Activated naive CD4-positive, alpha-beta T cell treated with anti-CD3 and anti-CD28 coated beads, Interleukin-2, amount 50 U/mL, for 72 hours (primary cell): ENCODE measurements around the gene GLIS1. TPM values are rescaled to one million over a fixed set of nuclear protein-coding genes. Genes with fewer than 3 reads are reported as not detected.

Experiments
- ATAC-seq, 2 donors: fragments of 150-1000 bp; cut with Tn5 transposase; 2 replicates each; pipeline ENCODE4 v1.10.0; 2021; ENCODE audit warnings: mild to moderate bottlenecking in 2 of 2, moderate library complexity in 2 of 2
- DNase-seq, 2 donors: peaks; one replicate each; pipeline ENCODE4 v3.0.0; 2021 to 2022; ENCODE audit warnings: low spot score in 2 of 2
- H3K27ac Mint-ChIP-seq, 2 donors: one replicate each; pipeline ENCODE4 v1.8.0; 2022; ENCODE audit warnings: mild to moderate bottlenecking in 2 of 2, mixed read lengths in 2 of 2
- H3K36me3 Mint-ChIP-seq, 2 donors: one replicate each; pipeline ENCODE4 v1.8.0; 2022; ENCODE audit warnings: mixed read lengths in 2 of 2
- H3K9me3 Mint-ChIP-seq, 2 donors: one replicate each; pipeline ENCODE4 v1.8.0; 2022; ENCODE audit warnings: mixed read lengths in 2 of 2
- total RNA-seq, 2 donors: library from RNA; stranded (reverse); gene quantifications; one replicate each; pipeline ENCODE4 v1.2.3, GENCODE V29; 2022

GLIS1 gene
- total RNA-seq, 2 donors from 2014 or later: not detected

- peak overlapping the region in 1 of 2 donors; percentile 22 for H3K27ac Mint-ChIP-seq
- H3K36me3 Mint-ChIP-seq: no peaks in the 10 kb centered on the region
Observed at GRCh38 chr1:53693339-53693738, 45.6 kb downstream of the GLIS1 start.

DNA sequence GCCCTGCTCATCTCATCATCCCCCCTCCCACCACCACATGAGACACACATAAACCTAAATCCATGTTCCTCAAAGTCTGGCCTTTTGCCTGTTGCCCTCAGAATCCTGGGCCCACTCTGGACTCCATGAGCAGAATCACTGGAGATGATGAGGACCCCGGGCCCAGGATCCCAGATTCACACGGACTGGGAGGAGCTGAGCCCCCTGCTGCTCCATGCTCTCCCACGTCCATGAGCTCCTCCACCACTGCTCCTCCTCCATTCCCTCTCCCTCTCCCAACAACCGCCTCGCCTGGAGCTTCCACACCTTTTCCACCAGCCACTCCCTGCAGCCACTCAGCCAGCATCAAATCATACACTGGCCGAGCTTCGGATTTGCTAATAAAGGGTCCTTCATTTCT, 47.6 kb downstream of the GLIS1 start:
- no peaks in the 10 kb centered on the region for H3K9me3 Mint-ChIP-seq
- DNase-seq: no peak
- H3K27ac Mint-ChIP-seq: no peak overlapping the region
- no peaks in the 10 kb centered on the region for H3K36me3 Mint-ChIP-seq
- ATAC-seq: no peak

More at GRCh38 chr1:53693339-53693738, 45.6 kb downstream of the GLIS1 start:
- no peak for ATAC-seq
- no peak for DNase-seq
- no peaks in the 10 kb centered on the region for H3K9me3 Mint-ChIP-seq

DNA sequence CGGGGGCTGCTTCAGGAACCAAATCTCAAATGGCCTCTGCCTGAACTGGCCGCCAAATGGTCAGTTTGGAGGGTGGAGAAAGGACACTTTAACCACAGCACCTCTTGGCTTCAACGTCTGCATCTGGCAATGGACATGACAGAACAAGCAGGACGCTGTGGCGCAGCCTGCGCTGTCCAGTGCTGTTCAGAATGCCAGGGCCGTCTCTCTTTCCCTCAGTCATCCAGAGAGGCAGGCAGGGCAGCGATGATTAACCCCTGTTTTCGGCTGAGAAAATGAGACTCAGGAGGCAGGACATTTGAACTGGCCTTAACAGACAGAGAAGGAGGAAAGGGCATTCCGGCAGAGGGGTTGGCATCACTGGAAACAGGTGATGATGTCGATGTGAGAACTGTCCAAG, 48.6 kb downstream of the GLIS1 start:
- no peak for DNase-seq
- H3K36me3 Mint-ChIP-seq: no peaks in the 10 kb centered on the region
- no peak for ATAC-seq

DNA sequence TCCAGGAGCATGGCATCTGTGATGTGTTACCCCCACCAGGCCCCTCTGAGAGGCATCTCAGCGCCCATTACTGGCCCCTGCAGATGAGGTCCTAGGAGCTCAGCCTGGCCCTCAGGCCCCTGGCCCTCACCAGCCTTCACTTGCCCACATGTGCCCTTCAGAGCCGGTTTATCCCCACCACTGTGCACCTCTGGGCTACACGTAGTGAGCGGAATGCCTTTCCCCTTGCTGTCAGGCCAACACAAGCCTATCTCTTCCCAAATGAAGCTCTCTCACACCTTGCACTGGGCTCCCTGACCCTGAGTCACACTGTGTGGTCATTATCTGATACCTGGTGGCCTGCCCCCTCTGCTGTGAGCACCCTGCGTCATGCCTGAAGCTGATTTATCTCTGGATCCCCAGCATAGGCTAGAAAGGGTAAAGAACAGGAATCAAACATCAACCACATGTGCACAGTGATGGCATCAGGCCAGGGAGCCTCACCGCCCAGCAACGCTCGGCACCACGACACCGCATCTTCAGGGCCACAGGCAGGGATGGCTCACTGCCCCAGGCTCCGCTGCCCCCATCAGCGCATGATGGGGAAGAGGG, 49.1 kb downstream of the GLIS1 start:
- no peak for DNase-seq
- Mint-ChIP-seq H3K27ac (peak overlapping the region in 1 of 2 donors; percentile 32), H3K9me3 (no peaks in the 10 kb centered on the region), H3K36me3 (no peaks in the 10 kb centered on the region)
- no peak for ATAC-seq

More for the DNA sequence above, 48.6 kb downstream of the GLIS1 start:
- H3K27ac Mint-ChIP-seq: no peak overlapping the region
- no peaks in the 10 kb centered on the region for H3K9me3 Mint-ChIP-seq

DNA sequence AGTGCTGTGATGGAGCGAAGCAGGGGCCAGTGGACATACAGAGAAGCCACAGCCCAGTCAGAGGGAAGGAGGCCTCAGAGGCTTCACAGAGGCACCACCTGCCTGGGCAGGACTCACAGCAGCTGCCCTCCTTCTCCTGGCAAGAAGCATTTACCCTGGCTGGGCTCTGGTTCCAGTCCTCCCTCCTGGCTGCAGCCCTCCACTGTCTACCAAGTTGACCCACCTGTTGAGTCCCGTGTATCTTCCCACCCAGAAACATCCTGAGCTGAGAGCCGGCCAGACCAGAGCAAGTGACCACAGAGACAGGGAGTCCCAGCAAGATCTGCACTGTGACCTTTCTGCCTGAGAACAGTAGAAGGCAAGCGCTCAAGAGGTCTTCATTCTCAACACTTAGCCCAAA, 49.7 kb downstream of the GLIS1 start:
- DNase-seq: no peak
- Mint-ChIP-seq H3K9me3 (no peaks in the 10 kb centered on the region), H3K36me3 (no peaks in the 10 kb centered on the region), H3K27ac (no peak overlapping the region)
- no peak for ATAC-seq

DNA sequence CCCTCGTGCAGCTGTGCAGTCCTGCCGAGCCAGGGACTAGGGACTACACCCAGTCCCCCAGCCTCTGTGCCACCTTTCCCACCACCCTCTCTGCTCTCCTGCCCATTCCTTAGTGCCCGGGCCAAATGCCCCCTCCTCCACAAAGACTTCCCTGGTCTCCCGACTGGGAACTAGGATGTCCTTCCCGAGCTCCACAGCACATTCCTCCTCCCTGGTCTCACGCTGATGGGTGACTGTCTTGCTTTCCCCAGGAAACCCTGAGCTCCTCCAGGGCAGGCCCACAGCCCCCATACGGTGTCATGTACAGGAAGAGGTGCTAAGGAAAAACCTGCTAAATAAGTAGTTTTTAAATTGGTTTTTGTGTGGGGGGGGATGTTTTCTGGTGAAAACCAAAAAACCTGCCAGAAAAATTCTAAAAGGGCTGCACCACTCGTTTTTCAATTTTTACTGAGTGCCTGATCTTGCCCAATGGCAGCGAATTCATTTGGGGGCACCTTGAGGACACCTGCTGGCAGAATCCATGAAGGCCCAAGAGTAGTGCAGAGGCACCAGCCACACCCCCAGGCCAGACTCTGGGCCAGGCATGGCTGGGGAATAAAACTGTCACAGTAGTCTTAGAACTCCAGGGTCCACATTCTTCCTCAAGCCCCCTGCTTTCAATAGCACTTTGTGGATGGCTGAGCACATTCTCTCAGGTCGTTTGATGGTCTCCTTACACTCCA, 50.4 kb downstream of the GLIS1 start:
- ATAC-seq: no peak
- H3K27ac Mint-ChIP-seq: no peak overlapping the region
- no peak for DNase-seq
- H3K36me3 Mint-ChIP-seq: no peaks in the 10 kb centered on the region
- no peaks in the 10 kb centered on the region for H3K9me3 Mint-ChIP-seq

GRCh38 chr1:53687901-53688300, 51.1 kb downstream of the GLIS1 start:
- H3K36me3 Mint-ChIP-seq: no peaks in the 10 kb centered on the region
- no peak for ATAC-seq
- H3K9me3 Mint-ChIP-seq: no peaks in the 10 kb centered on the region
- no peak for DNase-seq
- H3K27ac Mint-ChIP-seq: no peak overlapping the region

GRCh38 chr1:53687426-53687825, 51.5 kb downstream of the GLIS1 start:
- no peaks in the 10 kb centered on the region for H3K9me3 Mint-ChIP-seq
- no peaks in the 10 kb centered on the region for H3K36me3 Mint-ChIP-seq
- ATAC-seq: no peak
- no peak for DNase-seq
- no peak overlapping the region for H3K27ac Mint-ChIP-seq

DNA sequence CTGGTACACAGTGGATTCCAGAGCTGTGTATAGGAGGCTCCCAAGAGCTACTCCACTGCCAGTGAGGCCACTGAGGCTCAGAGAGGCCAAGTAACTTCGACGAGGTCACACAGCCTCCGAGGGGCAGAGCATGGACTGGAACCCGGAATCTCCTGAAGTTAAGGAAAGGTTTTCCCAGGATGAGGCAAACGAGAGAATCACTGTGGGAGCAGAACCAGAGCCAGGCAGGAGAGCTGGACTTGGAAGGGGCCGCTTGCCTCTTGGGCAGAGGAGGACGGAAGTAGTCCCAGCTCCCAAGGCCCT, 52.0 kb downstream of the GLIS1 start:
- no peaks in the 10 kb centered on the region for H3K9me3 Mint-ChIP-seq
- no peak for ATAC-seq
- no peak for DNase-seq
- no peak overlapping the region for H3K27ac Mint-ChIP-seq
- no peaks in the 10 kb centered on the region for H3K36me3 Mint-ChIP-seq

GRCh38 chr1:53686091-53686964, 52.6 kb downstream of the GLIS1 start:
- no peak overlapping the region for H3K27ac Mint-ChIP-seq
- ATAC-seq (no peak), DNase-seq (no peak)
- no peaks in the 10 kb centered on the region for H3K36me3 Mint-ChIP-seq
- no peaks in the 10 kb centered on the region for H3K9me3 Mint-ChIP-seq

DNA sequence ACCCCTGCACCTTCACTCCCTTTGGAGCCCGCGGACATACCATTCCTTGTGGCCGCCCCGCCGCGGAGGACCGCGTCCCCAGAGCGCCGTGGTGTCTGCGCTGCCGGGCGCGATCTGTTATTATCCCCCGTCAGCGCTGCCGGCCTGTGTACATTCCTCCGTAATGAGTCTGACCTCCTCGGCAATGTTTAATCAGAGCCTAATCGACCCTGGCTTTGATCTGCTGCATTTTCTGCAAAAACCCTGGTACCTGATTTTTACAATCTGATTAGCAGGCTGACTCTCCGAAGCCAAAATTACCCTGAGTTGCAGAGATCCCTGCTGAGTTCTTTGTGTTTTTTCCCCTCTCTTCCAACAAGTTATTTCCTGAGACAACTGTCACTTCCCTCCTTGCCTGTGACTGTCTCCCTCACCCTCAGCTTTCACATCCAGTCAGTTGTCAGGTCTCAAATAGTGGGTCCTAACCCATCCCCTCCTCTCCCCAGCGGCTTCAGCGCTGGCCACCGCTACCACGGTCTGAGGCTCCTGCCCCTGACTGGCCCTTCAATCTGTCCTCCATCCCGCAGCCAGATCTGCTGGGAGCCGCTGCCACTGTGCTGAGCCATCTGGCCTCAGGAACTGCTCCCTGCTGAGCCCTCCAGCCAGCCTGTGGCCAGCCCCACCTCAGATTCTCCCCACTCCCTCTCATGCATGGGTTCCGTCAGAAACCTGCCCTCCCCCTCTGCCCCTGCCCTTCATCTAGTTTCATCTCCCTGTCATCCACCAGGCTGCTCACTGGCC, 53.5 kb downstream of the GLIS1 start:
- Mint-ChIP-seq H3K27ac (peak overlapping the region in 1 of 2 donors; percentile 39), H3K9me3 (no peaks in the 10 kb centered on the region), H3K36me3 (no peaks in the 10 kb centered on the region)
- ATAC-seq: no peak
- no peak for DNase-seq

- Mint-ChIP-seq H3K9me3 (no peaks in the 10 kb centered on the region), H3K36me3 (no peaks in the 10 kb centered on the region), H3K27ac (no peak overlapping the region)
- ATAC-seq: no peak
- no peak for DNase-seq
Observed at GRCh38 chr1:53684741-53685140, 54.2 kb downstream of the GLIS1 start.

DNA sequence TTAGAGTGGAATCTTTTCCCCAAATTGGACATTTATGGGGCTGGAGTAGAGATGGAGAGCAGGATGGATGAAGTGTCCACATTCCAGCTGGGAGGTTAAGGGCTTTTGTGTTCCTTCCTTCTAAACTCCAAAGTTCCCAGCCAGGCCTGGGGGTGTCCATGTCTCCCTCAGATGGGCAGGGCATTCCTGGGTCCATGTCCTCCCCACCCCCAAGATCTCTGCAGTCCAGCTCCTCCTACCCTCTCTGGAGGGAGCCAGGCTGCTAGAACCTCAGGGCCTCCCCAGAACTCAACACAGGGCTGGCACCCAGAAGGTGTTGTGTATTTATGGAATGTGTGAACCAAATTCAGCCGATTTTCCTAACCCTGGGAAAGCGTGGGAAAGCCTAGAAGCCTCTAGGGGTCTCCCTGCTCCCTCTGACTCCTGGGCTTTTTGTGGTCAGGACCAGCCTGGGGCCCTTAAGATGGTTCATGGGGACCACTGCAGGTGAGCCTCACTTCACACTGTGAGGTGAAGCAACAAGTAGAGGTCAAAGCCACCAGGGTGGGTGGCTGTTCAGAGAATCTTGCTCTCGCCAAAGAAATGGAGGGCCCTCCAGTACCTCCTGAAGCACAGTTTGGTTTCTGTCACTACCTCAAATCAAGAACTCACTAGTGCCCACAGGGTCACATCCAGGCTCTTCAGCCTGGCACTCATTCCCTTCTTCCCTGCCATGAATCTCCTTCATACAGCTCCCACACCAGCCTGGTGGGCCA, 54.8 kb downstream of the GLIS1 start:
- Mint-ChIP-seq H3K36me3 (no peaks in the 10 kb centered on the region), H3K9me3 (no peaks in the 10 kb centered on the region), H3K27ac (no peak overlapping the region)
- ATAC-seq (no peak), DNase-seq (no peak)

- no peaks in the 10 kb centered on the region for H3K36me3 Mint-ChIP-seq
- H3K9me3 Mint-ChIP-seq: no peaks in the 10 kb centered on the region
- H3K27ac Mint-ChIP-seq: no peak overlapping the region
- no peak for DNase-seq
- no peak for ATAC-seq
Observed at GRCh38 chr1:53682881-53683280, 56.1 kb downstream of the GLIS1 start.

GRCh38 chr1:53681977-53682685, 56.8 kb downstream of the GLIS1 start:
- H3K27ac Mint-ChIP-seq: peak overlapping the region in 1 of 2 donors; percentile 77
- no peaks in the 10 kb centered on the region for H3K36me3 Mint-ChIP-seq
- H3K9me3 Mint-ChIP-seq: no peaks in the 10 kb centered on the region
- peak; percentile 54 to 82 for ATAC-seq
- DNase-seq: peak in 1 of 2 donors; percentile 42
